H9 (cell line): ENCODE data around the gene CLN5. TPM values are rescaled to one million over a fixed set of nuclear protein-coding genes. Genes with fewer than 3 reads are reported as not detected.

ENCODE experiments used
- DNase-seq: peaks from one replicate; pipeline ENCODE4 v3.0.0-alpha.2; 2017
- H2AFZ ChIP-seq: one replicate; pipeline ENCODE4 v1.6.1; 2013; ENCODE audit warnings: mild to moderate bottlenecking, low read length, control low read depth, moderate library complexity
- H2AK5ac ChIP-seq: 2 replicates; pipeline ENCODE4 v1.6.1; 2013; ENCODE audit warnings: low read length, control low read depth, mixed read lengths; ENCODE audit not compliant: insufficient read length
- H2BK120ac ChIP-seq: one replicate; pipeline ENCODE4 v1.6.1; 2013; ENCODE audit warnings: low read depth, mild to moderate bottlenecking, low read length, control low read depth, inconsistent platforms; ENCODE audit not compliant: poor library complexity, severe bottlenecking
- H2BK12ac ChIP-seq: 2 replicates; pipeline ENCODE4 v1.6.1; 2013; ENCODE audit warnings: low read length, control low read depth, mixed read lengths, low read depth; ENCODE audit not compliant: insufficient read length
- H2BK15ac ChIP-seq: 2 replicates; pipeline ENCODE4 v1.6.1; 2013; ENCODE audit warnings: low read depth, low read length, control low read depth
- H2BK20ac ChIP-seq: one replicate; pipeline ENCODE4 v1.6.1; 2013; ENCODE audit warnings: low read depth, mild to moderate bottlenecking, low read length, control low read depth, inconsistent platforms; ENCODE audit not compliant: poor library complexity, severe bottlenecking
- H2BK5ac ChIP-seq: 2 replicates; pipeline ENCODE4 v1.6.1; 2013; ENCODE audit warnings: low read length, control low read depth, mixed read lengths; ENCODE audit not compliant: insufficient read length
- H3K14ac ChIP-seq: 2 replicates; pipeline ENCODE4 v1.6.1; 2013; ENCODE audit warnings: low read length, control low read depth; ENCODE audit not compliant: insufficient read depth
- H3K18ac ChIP-seq: 2 replicates; pipeline ENCODE4 v1.6.1; 2013; ENCODE audit warnings: low read depth, mild to moderate bottlenecking, mixed read lengths, low read length, control low read depth; ENCODE audit not compliant: insufficient read length
- H3K23ac ChIP-seq: 2 replicates; pipeline ENCODE4 v1.6.1; 2013; ENCODE audit warnings: low read length, control low read depth, mixed read lengths, low read depth; ENCODE audit not compliant: insufficient read length
- H3K23me2 ChIP-seq: 2 replicates; pipeline ENCODE4 v1.6.1; 2013; ENCODE audit warnings: low read depth, mild to moderate bottlenecking, mixed read lengths, low read length, control low read depth; ENCODE audit not compliant: insufficient read length, poor library complexity, severe bottlenecking
- H3K27ac ChIP-seq: 2 replicates; pipeline ENCODE4 v1.5.1; 2013; ENCODE audit warnings: low read length, control low read depth, mixed read lengths, low read depth; ENCODE audit not compliant: insufficient read length
- H3K27me3 ChIP-seq: 2 replicates; pipeline ENCODE4 v1.6.1; 2013; ENCODE audit warnings: low read length, control low read depth, inconsistent platforms; ENCODE audit not compliant: insufficient read depth
- H3K4ac ChIP-seq: 2 replicates; pipeline ENCODE4 v1.6.1; 2013; ENCODE audit warnings: low read depth, mild to moderate bottlenecking, control low read depth, inconsistent platforms, low read length, moderate library complexity
- H3K4me1 ChIP-seq: 2 replicates; pipeline ENCODE4 v1.6.1; 2013; ENCODE audit warnings: low read length, control low read depth, inconsistent platforms; ENCODE audit not compliant: insufficient read depth
- H3K4me2 ChIP-seq: 2 replicates; pipeline ENCODE4 v1.6.1; 2013; ENCODE audit warnings: low read length, control low read depth, mixed read lengths; ENCODE audit not compliant: insufficient read length, insufficient read depth
- H3K56ac ChIP-seq: 2 replicates; pipeline ENCODE4 v1.6.1; 2013; ENCODE audit warnings: low read depth, mild to moderate bottlenecking, mixed read lengths, low read length, control low read depth; ENCODE audit not compliant: insufficient read length
- H3K79me1 ChIP-seq: 2 replicates; pipeline ENCODE4 v1.6.1; 2013; ENCODE audit warnings: low read depth, mild to moderate bottlenecking, moderate library complexity, low read length, control low read depth, inconsistent platforms; ENCODE audit not compliant: insufficient read depth, poor library complexity, severe bottlenecking
- H3K79me2 ChIP-seq: 2 replicates; pipeline ENCODE4 v1.6.1; 2013; ENCODE audit warnings: low read length, control low read depth, inconsistent platforms; ENCODE audit not compliant: insufficient read depth
- H3K9ac ChIP-seq: 2 replicates; pipeline ENCODE4 v1.6.1; 2013; ENCODE audit warnings: low read length, control low read depth, mixed read lengths; ENCODE audit not compliant: insufficient read length; ENCODE audit errors: extremely low read depth
- H3K9me3 ChIP-seq: one replicate; pipeline ENCODE4 v1.6.1; 2013; ENCODE audit warnings: low read depth, low read length, inconsistent platforms; ENCODE audit not compliant: control insufficient read depth
- H3T11ph ChIP-seq: one replicate; pipeline ENCODE4 v1.6.1; 2013; ENCODE audit warnings: mild to moderate bottlenecking, low read length, control low read depth, inconsistent platforms
- H4K20me1 ChIP-seq: one replicate; pipeline ENCODE4 v1.6.1; 2013; ENCODE audit not compliant: control insufficient read depth, insufficient read length, insufficient read depth
- H4K5ac ChIP-seq: 2 replicates; pipeline ENCODE4 v1.6.1; 2013; ENCODE audit warnings: low read depth, mild to moderate bottlenecking, mixed read lengths, low read length, control low read depth; ENCODE audit not compliant: insufficient read length
- H4K8ac ChIP-seq: replicated peaks from 2 replicates; pipeline ENCODE4 v1.6.1; 2013; ENCODE audit warnings: low read length, control low read depth, mixed read lengths, low read depth; ENCODE audit not compliant: insufficient read length
- H4K91ac ChIP-seq: 2 replicates; pipeline ENCODE4 v1.6.1; 2013; ENCODE audit warnings: low read depth, mild to moderate bottlenecking, moderate library complexity, mixed read lengths, low read length, control low read depth; ENCODE audit not compliant: insufficient read length
- H3K27ac Mint-ChIP-seq, 3 experiments: 2 replicates in 2 of 3; 3 replicates in 1 of 3; pipeline ENCODE4 v1.8.0; 2020 to 2021; ENCODE audit warnings: mixed read lengths in 3 of 3, mild to moderate bottlenecking in 1 of 3, moderate library complexity in 1 of 3
- H3K27me3 Mint-ChIP-seq: 2 replicates; pipeline ENCODE4 v1.8.0; 2021; ENCODE audit warnings: low read depth, mild to moderate bottlenecking, moderate library complexity, mixed read lengths
- H3K36me3 Mint-ChIP-seq, 3 experiments: 2 replicates in 2 of 3; 3 replicates in 1 of 3; pipeline ENCODE4 v1.8.0; 2020 to 2021; ENCODE audit warnings: low read depth in 3 of 3, mixed read lengths in 3 of 3; ENCODE audit not compliant: insufficient read depth in 1 of 3
- H3K4me1 Mint-ChIP-seq, 2 experiments: 2 replicates each; pipeline ENCODE4 v1.8.0; 2020; ENCODE audit warnings: mixed read lengths in 2 of 2
- H3K4me3 Mint-ChIP-seq, 2 experiments: 2 replicates in 1 of 2; 3 replicates in 1 of 2; pipeline ENCODE4 v1.8.0; 2020 to 2021; ENCODE audit warnings: mild to moderate bottlenecking in 2 of 2, mixed read lengths in 2 of 2, moderate library complexity in 1 of 2
- H3K9me3 Mint-ChIP-seq, 2 experiments: 2 replicates in 1 of 2; 3 replicates in 1 of 2; pipeline ENCODE4 v1.8.0; 2020; ENCODE audit warnings: mild to moderate bottlenecking in 2 of 2, mixed read lengths in 2 of 2, moderate library complexity in 1 of 2
- CTCF ChIP-seq: fragments of 200-600 bp; sonication (generic); conservative IDR thresholded peaks from 3 replicates; pipeline ENCODE4 v1.8.0; 2021; ENCODE audit warnings: antibody characterized with exemption, mild to moderate bottlenecking
- WGBS: extraction: QIAGEN DNeasy Blood & Tissue Kit; methylation state at CpG from one replicate; pipeline ENCODE4 v1.1.7; 2013; ENCODE audit warnings: missing lambda C conversion rate, low lambda C conversion rate, mixed read lengths; ENCODE audit not compliant: insufficient read length; ENCODE audit errors: extremely low coverage; 5-methylcytosine and 5-hydroxymethylcytosine counted together
- total RNA-seq: library from RNA; stranded (reverse); gene quantifications from 2 replicates; pipeline ENCODE4 v1.2.1, GENCODE V29; 2021

Gene CLN5
- total RNA-seq, 1 experiment from 2014 or later, result 8.3 TPM

DNA sequence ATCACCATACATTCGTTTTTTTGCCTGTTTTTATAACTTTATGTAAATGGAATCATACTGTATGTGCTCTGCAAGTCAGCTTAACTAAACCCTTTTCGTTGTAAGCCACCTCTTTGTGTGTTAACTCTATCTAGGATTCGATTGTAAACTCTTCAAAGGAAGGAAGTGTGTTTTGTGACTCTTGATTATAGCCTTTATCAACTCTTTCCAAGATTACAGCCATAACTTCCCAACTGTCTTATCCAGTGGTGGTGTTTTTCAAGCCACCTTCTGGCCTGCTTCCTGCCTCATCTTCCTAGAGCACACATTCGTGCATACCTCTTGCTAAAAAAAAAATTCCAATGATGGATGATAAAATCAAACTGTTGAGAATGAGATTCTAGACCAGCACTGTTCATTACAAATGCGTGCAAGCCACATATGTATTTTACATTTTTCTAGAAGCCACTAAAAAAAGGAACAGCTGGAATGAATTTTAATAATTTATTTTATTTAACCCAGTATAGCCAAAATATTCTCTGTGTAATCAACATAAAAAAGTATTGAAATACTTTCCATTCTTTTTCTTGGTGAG is 47.1 kb downstream of the CLN5 start:
- no CpG with 5 or more reads among the region's 5 CpGs for WGBS
- no peak overlapping the region for H2BK120ac ChIP-seq
- no peak overlapping the region for H3K56ac ChIP-seq

More for the DNA sequence above, 47.1 kb downstream of the CLN5 start:
- Histone ChIP-seq H3K14ac (no peak overlapping the region), H3K23me2 (no peaks in the 10 kb centered on the region), H2AFZ (no peak overlapping the region), H2BK15ac (no peak overlapping the region), H2BK12ac (no peak overlapping the region), H4K91ac (no peak overlapping the region), H2AK5ac (no peak overlapping the region), H3K27ac (no peak overlapping the region), H3K23ac (no peak overlapping the region), H2BK5ac (no peak overlapping the region), H3K4me2 (no peak overlapping the region), H3K27me3 (no peaks in the 10 kb centered on the region), H2BK20ac (no peak overlapping the region), H3T11ph (no peak overlapping the region), H3K4me1 (no peaks in the 10 kb centered on the region), H4K8ac (no peak overlapping the region), H4K5ac (no peak overlapping the region), H3K79me2 (no peaks in the 10 kb centered on the region), H3K9me3 (no peaks in the 10 kb centered on the region), H3K4ac (no peak overlapping the region), H3K9ac (no peak overlapping the region), H3K79me1 (no peaks in the 10 kb centered on the region), H4K20me1 (no peaks in the 10 kb centered on the region), H3K18ac (no peak overlapping the region)
- Mint-ChIP-seq H3K4me1 (no peaks in the 10 kb centered on the region), H3K27ac (no peak overlapping the region), H3K9me3 (no peaks in the 10 kb centered on the region; a peak in 1 of 5 replicates), H3K27me3 (no peaks in the 10 kb centered on the region), H3K36me3 (peaks cover 0 to 5% (median 0%) of the 10 kb centered on the region in 3 experiments; a peak in 2 of 7 replicates), H3K4me3 (no peak overlapping the region)
- no peak for TF ChIP-seq CTCF
- no peak for DNase-seq
